OCI-LY1 (cell line): ENCODE measurements around the gene POLR2H.

Experiments used
- H2AFZ ChIP-seq: fragments of 200-600 bp; sonication (generic), shearing (Covaris generic); 2 replicates; pipeline ENCODE4 v1.6.0; 2014; ENCODE audit warnings: antibody characterized with exemption, mild to moderate bottlenecking, low read length
- H3F3A ChIP-seq: fragments of 200-600 bp; sonication (generic), shearing (Covaris generic); 2 replicates; pipeline ENCODE4 v1.6.0; 2014; ENCODE audit warnings: mild to moderate bottlenecking, antibody characterized with exemption, low read length, moderate library complexity; ENCODE audit not compliant: insufficient read depth
- H3K27ac ChIP-seq: fragments of 200-600 bp; sonication (generic); 2 replicates; pipeline ENCODE4 v1.5.1; 2014; ENCODE audit warnings: low read length, mixed run types, mild to moderate bottlenecking, low read depth; ENCODE audit not compliant: poor library complexity, severe bottlenecking
- H3K27me3 ChIP-seq: fragments of 200-600 bp; sonication (generic); 2 replicates; pipeline ENCODE4 v1.6.0; 2014; ENCODE audit warnings: antibody characterized with exemption, mild to moderate bottlenecking, low read length, moderate library complexity; ENCODE audit not compliant: insufficient read depth
- H3K36me3 ChIP-seq: fragments of 200-600 bp; sonication (generic); 2 replicates; pipeline ENCODE4 v1.6.1; 2014; ENCODE audit warnings: mild to moderate bottlenecking, antibody characterized with exemption, low read length, moderate library complexity, mixed read lengths; ENCODE audit not compliant: insufficient read depth
- H3K4me1 ChIP-seq: fragments of 200-600 bp; sonication (generic); 2 replicates; pipeline ENCODE4 v1.5.1; 2014; ENCODE audit warnings: mild to moderate bottlenecking, low read length, moderate library complexity; ENCODE audit not compliant: insufficient read depth, severe bottlenecking
- H3K4me2 ChIP-seq: fragments of 200-600 bp; sonication (generic), shearing (Covaris generic); 2 replicates; pipeline ENCODE4 v1.6.1; 2014; ENCODE audit warnings: low read length
- H3K4me3 ChIP-seq: fragments of 200-600 bp; sonication (generic); 2 replicates; pipeline ENCODE4 v1.5.1; 2014; ENCODE audit warnings: low read length, low read depth, mild to moderate bottlenecking, mixed read lengths; ENCODE audit not compliant: poor library complexity, severe bottlenecking
- H3K79me2 ChIP-seq: fragments of 200-600 bp; shearing (Covaris generic); 2 replicates; pipeline ENCODE4 v1.6.1; 2016; ENCODE audit warnings: mixed run types, low read length, mixed read lengths; ENCODE audit not compliant: insufficient read depth
- H3K9ac ChIP-seq: fragments of 200-600 bp; sonication (generic), shearing (Covaris generic); 2 replicates; pipeline ENCODE4 v1.6.1; 2014; ENCODE audit warnings: mild to moderate bottlenecking, low read length, mixed read lengths
- H3K9me2 ChIP-seq: fragments of 200-600 bp; sonication (generic), shearing (Covaris generic); 2 replicates; pipeline ENCODE4 v1.6.1; 2014; ENCODE audit warnings: low read depth, mild to moderate bottlenecking, low read length, mixed read lengths
- H3K9me3 ChIP-seq: fragments of 200-600 bp; shearing (Covaris generic); 2 replicates; pipeline ENCODE4 v1.6.1; 2014; ENCODE audit warnings: low read length, mixed read lengths
- H4K20me1 ChIP-seq: fragments of 200-600 bp; sonication (generic), shearing (Covaris generic); 2 replicates; pipeline ENCODE4 v1.6.0; 2016; ENCODE audit warnings: mild to moderate bottlenecking, low read length; ENCODE audit not compliant: insufficient read depth
- CTCF ChIP-seq: fragments of 200-600 bp; sonication (generic), shearing (Covaris generic); IDR thresholded peaks from 2 replicates; pipeline ENCODE4 v1.5.1; 2017; ENCODE audit warnings: mild to moderate bottlenecking, antibody characterized with exemption, low read length, moderate library complexity, mixed read lengths
- EZH2 ChIP-seq: fragments of 200-600 bp; sonication (generic), shearing (Covaris generic); IDR thresholded peaks from 2 replicates; pipeline ENCODE4 v1.8.0; 2017; ENCODE audit warnings: borderline replicate concordance, mixed run types, mild to moderate bottlenecking, antibody characterized with exemption, low read length, moderate library complexity, mixed read lengths

POLR2H gene

GRCh38 chr3:184368116-184368515, 6.6 kb downstream of the POLR2H start:
- no peak overlapping the region for H2AFZ ChIP-seq
- H3K4me3 ChIP-seq, result no peak overlapping the region
- no peak overlapping the region for H3K9ac ChIP-seq
- no peaks in the 10 kb centered on the region for H3K79me2 ChIP-seq
- H3K9me2 ChIP-seq, result no peaks in the 10 kb centered on the region
- no peaks in the 10 kb centered on the region for H3K9me3 ChIP-seq
- no peak for TF ChIP-seq CTCF
- TF ChIP-seq EZH2, result no peak
- H3K4me2 ChIP-seq, result no peak overlapping the region
- H3K27ac ChIP-seq, result no peak overlapping the region
- H3K36me3 ChIP-seq, result peaks cover 46% of the 10 kb centered on the region
- H4K20me1 ChIP-seq, result no peaks in the 10 kb centered on the region
- H3F3A ChIP-seq, result no peaks in the 10 kb centered on the region
- peaks cover 13% of the 10 kb centered on the region for H3K4me1 ChIP-seq
- H3K27me3 ChIP-seq, result no peaks in the 10 kb centered on the region

GRCh38 chr3:184368586-184369183, 7.2 kb downstream of the POLR2H start:
- Histone ChIP-seq H3F3A (no peaks in the 10 kb centered on the region), H3K27me3 (no peaks in the 10 kb centered on the region), H3K9me3 (no peaks in the 10 kb centered on the region), H3K36me3 (peaks cover 46% of the 10 kb centered on the region), H3K9ac (no peak overlapping the region), H3K4me1 (peaks cover 13% of the 10 kb centered on the region), H3K4me3 (no peak overlapping the region), H4K20me1 (no peaks in the 10 kb centered on the region), H3K27ac (no peak overlapping the region), H2AFZ (no peak overlapping the region), H3K9me2 (no peaks in the 10 kb centered on the region), H3K79me2 (no peaks in the 10 kb centered on the region), H3K4me2 (no peak overlapping the region)
- TF ChIP-seq EZH2, result no peak
- TF ChIP-seq CTCF, result no peak

DNA sequence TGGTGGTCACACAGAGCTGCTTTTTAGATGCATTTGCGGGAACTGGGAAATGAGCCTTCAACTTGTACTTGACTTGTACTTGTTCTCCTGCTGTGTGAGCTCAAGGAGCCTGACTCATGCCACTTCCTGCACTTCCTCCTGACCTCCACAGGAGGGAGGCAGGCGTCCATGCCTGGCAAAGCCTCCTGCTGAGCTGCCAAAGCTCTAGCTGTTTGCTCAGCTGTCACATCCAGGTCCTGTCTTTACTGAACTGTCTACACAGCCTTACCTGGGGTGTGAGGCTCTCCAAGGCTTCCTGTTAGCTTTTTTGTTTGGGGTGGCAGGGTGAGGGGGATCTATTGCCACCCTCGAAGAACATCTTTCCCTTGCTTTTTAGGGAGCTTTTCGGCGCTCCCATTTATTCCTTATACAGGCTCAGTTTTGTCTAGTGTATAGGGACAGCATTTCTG, 10.1 kb downstream of the POLR2H start:
- Histone ChIP-seq H3K27me3 (no peaks in the 10 kb centered on the region; the same call in 1 of the 2 replicates), H3K27ac (no peak overlapping the region), H3K9me3 (no peaks in the 10 kb centered on the region), H3F3A (no peaks in the 10 kb centered on the region), H3K36me3 (peaks cover 30% of the 10 kb centered on the region), H3K9ac (no peak overlapping the region), H4K20me1 (no peaks in the 10 kb centered on the region), H3K4me1 (no peaks in the 10 kb centered on the region), H3K9me2 (no peaks in the 10 kb centered on the region), H3K4me2 (no peak overlapping the region), H3K79me2 (no peaks in the 10 kb centered on the region), H3K4me3 (no peak overlapping the region), H2AFZ (no peak overlapping the region)
- TF ChIP-seq CTCF (peak; percentile 92), EZH2 (no peak)
